ENCODE data around the gene AURKA. TPM values are rescaled to one million over a fixed set of nuclear protein-coding genes. Genes with fewer than 3 reads are reported as not detected.
A peak's percentile ranks its signal among the peaks of the same experiment; 100 is the strongest.

Gene AURKA
- total RNA-seq = 64.8 and 71.1 TPM in 2 replicates

DNA sequence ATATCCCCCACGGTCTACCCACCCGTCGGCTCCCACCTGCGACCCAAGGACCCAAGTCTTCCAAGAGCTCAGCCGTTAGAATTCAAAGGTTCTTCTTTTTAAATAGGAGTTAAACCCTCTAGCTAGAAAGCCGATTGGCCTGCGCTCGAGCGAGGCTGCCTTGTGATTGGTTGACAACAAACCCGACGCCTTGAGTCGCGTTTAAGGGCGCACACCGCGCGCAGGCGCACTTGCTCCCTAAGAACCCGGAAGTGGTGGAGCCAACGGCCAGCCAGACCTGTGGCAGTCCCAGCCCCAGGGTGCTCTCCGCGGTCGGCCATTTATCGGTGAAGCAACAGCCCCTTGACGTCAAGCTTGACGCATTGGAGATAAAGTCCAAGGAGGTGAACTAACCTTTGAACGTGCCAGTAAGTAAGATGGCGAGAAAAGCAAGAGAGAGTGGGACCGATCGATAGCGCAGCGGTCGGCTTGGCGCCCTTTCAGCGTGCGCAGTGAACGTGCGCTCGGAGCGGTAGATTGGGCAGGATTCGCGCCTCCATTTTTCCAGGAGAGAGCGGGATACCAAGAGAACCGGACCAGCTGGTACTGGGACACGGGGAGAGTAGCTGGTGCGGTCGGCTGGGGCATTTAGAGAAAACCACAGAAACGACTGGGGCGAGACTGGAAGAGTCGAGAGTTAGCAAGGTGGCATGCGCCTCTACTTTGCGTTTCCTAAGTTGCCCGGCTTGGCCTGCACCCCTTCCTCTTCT lies at the start of gene AURKA, which contains the start of gene CSTF1:
TSS of gene AURKA (minus strand) at position 84 of the 749 bp plus-strand sequence. CDS start 4,018 bp downstream, outside the sequence.
TSS of gene CSTF1 (plus strand) at position 514 of the 749 bp plus-strand sequence. CDS start 2,908 bp downstream, outside the sequence.
- H3K4me3 Mint-ChIP-seq (ENCODE audit: low read depth) = no peak within 1 kb of the TSS
- DNase-seq (ENCODE audit: low spot score) = peak; percentile 100
- H3K27ac Mint-ChIP-seq = no peak within 1 kb of the TSS
- H3K27me3 Mint-ChIP-seq (ENCODE audit: low read depth) = no peaks in the 10 kb centered on the region
- intact Hi-C loops (cut with micrococcal nuclease) = loop anchor here (1.0 to 2.0 kb wide), 4 partner anchors 20 to 76 kb away; partner anchors contain the start of genes FAM210B and RTF2
- no peaks in the 10 kb centered on the region for H3K9me3 Mint-ChIP-seq
- H3K36me3 Mint-ChIP-seq (ENCODE audit: low read depth) = peaks cover 61% of the 10 kb centered on the region
- peaks cover 42% of the 10 kb centered on the region for H3K4me1 Mint-ChIP-seq (ENCODE audit: low read depth)

DNA sequence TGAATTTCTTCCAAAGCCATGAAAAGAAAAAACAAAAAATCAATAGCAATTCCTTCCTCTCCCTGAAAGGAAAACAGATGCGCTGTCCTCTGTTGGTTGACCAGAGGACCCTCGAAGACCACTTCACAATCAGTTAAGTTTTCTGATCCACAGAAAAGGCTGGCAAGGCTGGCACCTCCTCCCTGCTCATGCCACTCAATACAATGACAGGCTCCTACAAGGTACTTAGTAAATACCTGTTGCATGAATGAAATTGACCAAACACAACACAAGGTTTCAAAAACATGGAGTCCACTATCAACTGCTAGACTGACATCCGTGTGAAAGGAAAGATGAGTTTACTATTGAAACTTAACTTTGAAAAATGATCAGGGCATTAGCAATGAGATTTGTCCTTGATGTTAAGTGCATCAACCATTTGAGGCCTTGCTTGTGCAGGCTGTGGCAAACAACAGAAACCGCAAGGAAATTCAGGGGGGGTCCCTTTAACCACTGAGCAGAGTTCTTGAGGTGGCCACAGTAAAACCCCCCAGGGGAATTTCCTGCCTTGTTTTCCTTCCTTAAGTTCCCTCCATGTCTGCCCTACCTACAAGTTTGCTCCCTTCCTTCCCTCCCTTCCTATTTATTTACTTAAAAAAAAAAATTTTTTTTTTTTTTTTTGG lies 48.5 kb upstream of the AURKA start:
- H3K9me3 Mint-ChIP-seq = no peaks in the 10 kb centered on the region
- H3K27ac Mint-ChIP-seq = peak overlapping the region; percentile 95
- intact Hi-C loops (cut with micrococcal nuclease) = loop anchor here (1.0 to 2.0 kb wide), 4 partner anchors 11 to 28 kb away; partner anchors contain the start of gene RTF2
- H3K27me3 Mint-ChIP-seq (ENCODE audit: low read depth) = no peaks in the 10 kb centered on the region
- peaks cover 35% of the 10 kb centered on the region for H3K36me3 Mint-ChIP-seq (ENCODE audit: low read depth)
- DNase-seq (ENCODE audit: low spot score) = peak; percentile 48
- peaks cover 36% of the 10 kb centered on the region for H3K4me1 Mint-ChIP-seq (ENCODE audit: low read depth)
- peak overlapping the region; percentile 65 for H3K4me3 Mint-ChIP-seq (ENCODE audit: low read depth)

DNA sequence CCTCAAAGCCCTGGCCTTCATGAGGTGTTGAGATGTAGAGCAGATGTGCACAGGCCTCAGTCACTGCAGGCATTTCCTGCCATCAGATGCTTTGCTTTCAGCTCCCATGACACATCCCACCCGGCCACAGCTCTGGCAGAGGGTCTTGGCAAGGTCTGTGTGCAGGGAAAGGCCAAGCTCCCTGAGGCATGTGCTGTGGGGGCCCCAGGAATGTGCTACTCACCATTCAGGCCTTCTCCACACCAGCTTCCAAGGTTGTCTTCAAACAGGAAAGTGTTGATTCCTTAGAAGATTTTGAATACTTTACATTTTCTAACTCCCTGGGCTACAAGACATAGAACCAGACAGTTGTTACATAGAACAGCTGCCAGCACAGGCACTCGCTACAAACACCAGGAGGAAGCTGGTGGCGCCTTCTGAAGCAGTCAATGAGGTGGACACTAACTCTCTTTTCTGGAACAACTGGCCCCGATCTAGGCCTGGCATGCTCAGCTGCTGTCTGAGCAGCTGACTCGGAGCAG lies 47.8 kb upstream of the AURKA start:
- no peaks in the 10 kb centered on the region for H3K9me3 Mint-ChIP-seq

DNA sequence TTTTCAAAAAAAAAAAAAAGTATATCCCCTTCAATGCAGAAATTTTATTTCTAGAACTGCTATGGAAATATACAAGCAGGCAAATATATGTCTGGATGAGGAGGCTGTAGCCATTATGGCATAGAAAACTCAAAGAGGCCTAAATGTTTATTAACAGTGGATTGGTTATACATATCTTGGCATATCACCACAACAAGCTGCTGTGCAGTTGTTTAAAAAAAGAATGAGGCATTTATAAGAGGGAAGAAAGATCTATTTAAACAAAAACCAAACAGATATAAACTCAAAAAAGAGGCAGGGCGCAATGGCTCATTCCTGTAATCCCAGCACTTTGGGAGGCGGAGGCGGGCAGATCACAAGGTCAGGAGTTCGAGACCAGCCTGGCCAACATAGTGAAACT lies 46.3 kb upstream of the AURKA start:
- DNase-seq (ENCODE audit: low spot score) = no peak
- Mint-ChIP-seq H3K4me1 (ENCODE audit: low read depth) (peaks cover 46% of the 10 kb centered on the region), H3K9me3 (no peaks in the 10 kb centered on the region), H3K27me3 (ENCODE audit: low read depth) (no peaks in the 10 kb centered on the region), H3K36me3 (ENCODE audit: low read depth) (peaks cover 36% of the 10 kb centered on the region), H3K4me3 (ENCODE audit: low read depth) (no peak overlapping the region), H3K27ac (peak overlapping the region; percentile 56)
- intact Hi-C loops (cut with micrococcal nuclease) = no loop called here

More for the DNA sequence above, 47.8 kb upstream of the AURKA start:
- Mint-ChIP-seq H3K36me3 (ENCODE audit: low read depth) (peaks cover 37% of the 10 kb centered on the region), H3K4me3 (ENCODE audit: low read depth) (peak overlapping the region; percentile 65), H3K27me3 (ENCODE audit: low read depth) (no peaks in the 10 kb centered on the region), H3K4me1 (ENCODE audit: low read depth) (peaks cover 39% of the 10 kb centered on the region), H3K27ac (peak overlapping the region; percentile 95)
- DNase-seq (ENCODE audit: low spot score) = no peak
- intact Hi-C loops (cut with micrococcal nuclease) = loop anchor here (1.0 to 2.0 kb wide), 4 partner anchors 11 to 29 kb away; partner anchors contain the start of gene RTF2

DNA sequence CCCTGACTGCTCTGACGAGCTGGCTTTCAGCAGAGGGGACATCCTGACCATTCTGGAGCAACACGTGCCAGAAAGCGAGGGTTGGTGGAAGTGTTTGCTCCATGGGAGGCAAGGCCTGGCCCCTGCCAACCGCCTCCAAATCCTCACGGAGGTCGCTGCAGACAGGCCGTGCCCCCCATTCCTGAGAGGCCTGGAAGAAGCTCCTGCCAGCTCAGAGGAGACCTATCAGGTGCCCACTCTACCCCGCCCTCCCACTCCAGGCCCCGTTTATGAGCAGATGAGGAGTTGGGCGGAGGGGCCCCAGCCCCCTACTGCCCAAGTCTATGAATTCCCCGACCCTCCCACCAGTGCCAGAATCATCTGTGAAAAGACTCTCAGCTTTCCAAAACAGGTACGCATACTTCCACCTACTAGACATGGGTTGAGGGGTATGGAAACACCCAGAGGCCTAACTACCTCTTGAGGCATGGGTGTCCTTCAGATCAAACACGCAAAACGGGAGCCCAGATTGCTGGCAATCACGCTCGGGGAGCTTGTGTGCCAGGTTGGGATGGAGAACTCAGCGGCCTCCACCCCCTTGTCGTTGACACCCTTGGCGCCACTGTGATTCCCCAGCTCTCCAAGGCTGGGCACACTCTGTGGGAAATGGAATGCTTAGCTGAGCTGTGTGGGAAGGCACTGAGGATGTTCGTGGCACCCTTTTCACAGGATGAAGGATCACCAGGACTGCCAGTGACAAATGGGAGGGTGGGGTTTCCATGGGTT lies 45.4 kb upstream of the AURKA start:
- H3K9me3 Mint-ChIP-seq = no peaks in the 10 kb centered on the region
- intact Hi-C loops (cut with micrococcal nuclease) = no loop called here
- DNase-seq (ENCODE audit: low spot score) = no peak
- peaks cover 44% of the 10 kb centered on the region for H3K4me1 Mint-ChIP-seq (ENCODE audit: low read depth)
- no peak overlapping the region for H3K4me3 Mint-ChIP-seq (ENCODE audit: low read depth)
- H3K36me3 Mint-ChIP-seq (ENCODE audit: low read depth) = peaks cover 38% of the 10 kb centered on the region
- H3K27me3 Mint-ChIP-seq (ENCODE audit: low read depth) = no peaks in the 10 kb centered on the region
- peak overlapping the region; percentile 6 for H3K27ac Mint-ChIP-seq

DNA sequence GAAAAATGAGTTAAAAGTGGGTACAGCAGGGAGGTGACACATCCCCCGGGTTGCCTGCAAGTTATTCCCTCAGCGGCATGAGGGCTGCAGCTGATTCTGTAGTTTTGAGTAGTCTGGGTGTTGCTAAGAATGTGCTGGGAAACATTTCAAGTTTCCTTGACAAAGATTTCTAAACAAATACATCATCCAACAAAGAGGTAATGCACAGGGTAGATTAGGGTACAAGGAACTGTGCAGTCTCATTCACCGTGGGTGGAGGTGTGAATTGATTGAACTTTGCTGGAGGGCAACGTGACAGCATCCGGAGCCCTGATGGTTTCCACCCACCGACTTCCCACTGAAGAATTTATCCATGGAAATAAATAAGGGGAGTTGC lies 41.9 kb upstream of the AURKA start:
- H3K27ac Mint-ChIP-seq = peak overlapping the region; percentile 51
- H3K27me3 Mint-ChIP-seq (ENCODE audit: low read depth) = no peaks in the 10 kb centered on the region
- H3K4me1 Mint-ChIP-seq (ENCODE audit: low read depth) = peaks cover 42% of the 10 kb centered on the region
- H3K36me3 Mint-ChIP-seq (ENCODE audit: low read depth) = peaks cover 42% of the 10 kb centered on the region
- intact Hi-C loops (cut with micrococcal nuclease) = no loop called here
- no peaks in the 10 kb centered on the region for H3K9me3 Mint-ChIP-seq
- no peak for DNase-seq (ENCODE audit: low spot score)
- H3K4me3 Mint-ChIP-seq (ENCODE audit: low read depth) = no peak overlapping the region

DNA sequence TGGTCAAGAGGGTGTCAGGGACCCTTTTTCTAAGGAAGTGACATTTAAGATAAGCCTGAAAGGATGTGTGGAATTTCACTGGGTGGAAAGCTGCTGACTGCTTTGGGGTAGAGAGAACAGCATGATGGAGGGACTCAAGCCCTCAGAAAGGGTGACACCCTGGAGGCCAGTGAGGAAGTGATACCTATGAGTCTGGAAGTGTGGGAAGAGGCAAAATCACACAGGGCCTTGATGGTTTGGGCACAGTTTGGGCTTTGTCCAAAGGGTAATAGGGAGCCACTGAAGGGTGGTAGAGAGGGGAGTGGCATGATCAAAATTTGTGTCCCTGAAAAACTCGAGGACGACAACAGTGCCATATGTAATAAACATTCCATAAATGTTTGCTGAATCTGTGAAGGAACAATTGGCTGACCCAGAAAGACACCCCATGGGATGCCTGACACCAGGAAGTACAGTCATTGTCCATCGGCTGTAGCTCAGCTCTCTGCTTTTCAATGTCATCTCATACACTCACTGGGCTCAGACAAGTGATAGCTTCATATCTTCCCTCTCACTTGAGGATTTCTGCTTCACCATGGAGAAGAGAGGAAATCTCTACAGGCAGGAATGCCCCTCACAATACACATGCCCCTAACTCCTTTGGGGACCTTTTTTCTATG lies 41.3 kb upstream of the AURKA start:
- Mint-ChIP-seq H3K9me3 (no peaks in the 10 kb centered on the region), H3K4me3 (ENCODE audit: low read depth) (no peak overlapping the region), H3K27me3 (ENCODE audit: low read depth) (no peaks in the 10 kb centered on the region), H3K4me1 (ENCODE audit: low read depth) (peaks cover 39% of the 10 kb centered on the region), H3K27ac (peak overlapping the region; percentile 51), H3K36me3 (ENCODE audit: low read depth) (peaks cover 42% of the 10 kb centered on the region)
- intact Hi-C loops (cut with micrococcal nuclease) = no loop called here
- DNase-seq (ENCODE audit: low spot score) = no peak

DNA sequence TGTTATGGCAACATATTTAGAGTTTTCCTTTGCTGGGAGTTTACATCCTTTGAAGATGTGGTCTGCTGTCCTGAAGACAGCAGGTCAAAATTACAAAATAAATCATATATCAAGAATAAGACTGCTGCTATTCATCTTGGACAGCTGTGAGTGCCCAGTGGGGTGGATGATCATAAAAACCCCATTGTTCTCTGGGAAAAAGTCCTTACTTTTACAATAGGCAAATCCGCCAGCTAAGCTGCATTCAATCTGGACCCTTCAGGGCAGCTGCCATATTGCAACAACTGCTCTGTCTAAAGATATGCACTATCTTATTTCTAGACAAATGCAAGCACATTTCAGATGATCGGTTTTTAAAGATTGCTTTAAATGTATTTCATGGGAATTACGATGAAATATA lies 39.5 kb upstream of the AURKA start:
- H3K4me1 Mint-ChIP-seq (ENCODE audit: low read depth) = peaks cover 46% of the 10 kb centered on the region
- peaks cover 43% of the 10 kb centered on the region for H3K36me3 Mint-ChIP-seq (ENCODE audit: low read depth)
- intact Hi-C loops (cut with micrococcal nuclease) = no loop called here
- no peak overlapping the region for H3K4me3 Mint-ChIP-seq (ENCODE audit: low read depth)
- no peak for DNase-seq (ENCODE audit: low spot score)
- H3K27ac Mint-ChIP-seq = no peak overlapping the region
- H3K27me3 Mint-ChIP-seq (ENCODE audit: low read depth) = no peaks in the 10 kb centered on the region
- no peaks in the 10 kb centered on the region for H3K9me3 Mint-ChIP-seq

DNA sequence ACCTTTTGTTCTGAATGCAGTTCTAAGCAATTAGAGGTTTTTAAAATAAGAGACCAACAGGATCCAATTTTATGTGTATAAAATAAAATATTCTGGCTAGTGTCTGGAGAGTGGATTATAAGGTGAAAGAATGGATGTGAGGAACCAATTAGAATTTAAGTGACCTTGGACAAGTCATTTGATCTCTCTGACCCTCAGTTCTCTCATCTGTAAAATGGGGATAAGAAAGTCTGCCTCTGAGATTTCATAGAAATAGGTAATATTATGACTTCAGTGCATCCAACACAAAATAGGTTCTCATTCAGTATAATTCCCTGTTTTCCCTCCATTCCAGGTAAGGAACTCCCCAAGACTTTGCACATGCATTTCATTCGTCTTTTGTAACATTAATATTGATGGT lies 38.9 kb upstream of the AURKA start:
- Mint-ChIP-seq H3K4me3 (ENCODE audit: low read depth) (no peak overlapping the region), H3K27me3 (ENCODE audit: low read depth) (no peaks in the 10 kb centered on the region), H3K27ac (no peak overlapping the region), H3K36me3 (ENCODE audit: low read depth) (peaks cover 43% of the 10 kb centered on the region), H3K4me1 (ENCODE audit: low read depth) (peaks cover 47% of the 10 kb centered on the region), H3K9me3 (no peaks in the 10 kb centered on the region)
- no peak for DNase-seq (ENCODE audit: low spot score)
- intact Hi-C loops (cut with micrococcal nuclease) = no loop called here

DNA sequence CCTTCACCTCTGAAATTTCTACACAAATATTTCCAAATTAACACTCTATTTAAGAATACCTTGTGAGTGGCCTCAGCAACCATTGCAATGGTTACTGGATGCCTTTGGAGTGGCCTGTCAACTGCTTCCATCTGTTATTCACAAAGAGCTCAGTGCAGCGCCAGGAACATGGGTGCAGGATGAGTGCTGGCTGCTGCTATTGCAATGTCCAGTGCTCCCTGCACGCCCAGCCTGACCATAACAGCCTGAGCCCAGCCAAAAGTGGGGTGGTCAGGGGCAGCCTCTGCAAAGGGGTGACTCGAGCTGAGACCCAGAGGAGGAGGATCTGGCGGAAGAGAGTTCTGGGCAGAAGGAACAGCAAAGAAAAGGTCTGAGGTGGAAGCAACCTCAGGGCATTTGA lies 38.4 kb upstream of the AURKA start:
- Mint-ChIP-seq H3K27ac (no peak overlapping the region), H3K9me3 (no peaks in the 10 kb centered on the region), H3K4me1 (ENCODE audit: low read depth) (peaks cover 49% of the 10 kb centered on the region), H3K4me3 (ENCODE audit: low read depth) (no peak overlapping the region), H3K27me3 (ENCODE audit: low read depth) (no peaks in the 10 kb centered on the region), H3K36me3 (ENCODE audit: low read depth) (peaks cover 43% of the 10 kb centered on the region)
- no peak for DNase-seq (ENCODE audit: low spot score)
- intact Hi-C loops (cut with micrococcal nuclease) = no loop called here

DNA sequence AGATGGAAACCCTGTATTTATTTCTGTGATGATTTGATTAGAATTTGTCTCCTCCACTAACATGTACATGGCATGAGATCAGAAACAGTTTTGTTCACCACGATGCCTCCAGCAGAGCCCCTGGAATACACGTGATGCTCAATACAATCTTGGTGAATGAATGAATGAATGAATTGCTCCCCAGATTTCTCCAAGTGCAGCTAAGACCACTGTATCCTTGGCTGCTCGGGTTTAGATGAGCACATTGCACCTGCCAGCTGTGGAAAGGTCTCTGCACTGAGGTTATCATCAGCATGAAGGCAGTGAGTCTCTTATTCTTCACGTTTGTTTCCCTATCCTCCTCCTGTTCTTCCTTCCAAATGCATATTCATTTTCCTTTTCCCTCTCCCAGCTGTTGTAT lies 37.9 kb upstream of the AURKA start:
- DNase-seq (ENCODE audit: low spot score) = no peak
- peak overlapping the region; percentile 89 for H3K27ac Mint-ChIP-seq
- no peaks in the 10 kb centered on the region for H3K9me3 Mint-ChIP-seq
- H3K4me1 Mint-ChIP-seq (ENCODE audit: low read depth) = peaks cover 48% of the 10 kb centered on the region
- intact Hi-C loops (cut with micrococcal nuclease) = loop anchor here (1.0 kb wide), 1 partner anchor 10 kb away; no protein-coding TSS in a partner anchor
- H3K36me3 Mint-ChIP-seq (ENCODE audit: low read depth) = peaks cover 42% of the 10 kb centered on the region
- H3K4me3 Mint-ChIP-seq (ENCODE audit: low read depth) = peak overlapping the region; percentile 54
- H3K27me3 Mint-ChIP-seq (ENCODE audit: low read depth) = no peaks in the 10 kb centered on the region

DNA sequence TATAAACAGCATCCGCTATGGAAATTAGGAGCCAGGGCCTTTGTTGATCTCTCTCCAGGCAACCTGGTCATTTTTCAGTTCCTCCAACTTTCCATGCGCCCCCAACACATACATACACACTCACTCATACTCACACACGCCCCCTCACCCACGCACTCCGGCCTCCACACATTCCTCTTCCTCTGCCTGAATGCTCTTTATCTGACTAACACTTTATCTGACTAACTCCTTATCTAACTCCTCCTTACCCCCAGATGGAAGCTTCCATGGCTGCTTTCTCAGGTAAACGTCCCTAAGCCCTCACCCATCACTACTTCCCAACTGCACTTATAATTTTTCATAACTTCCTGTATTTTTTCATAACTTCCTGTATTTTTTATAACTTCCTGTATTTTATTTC lies 37.5 kb upstream of the AURKA start:
- no peak for DNase-seq (ENCODE audit: low spot score)
- H3K9me3 Mint-ChIP-seq = no peaks in the 10 kb centered on the region
- H3K4me3 Mint-ChIP-seq (ENCODE audit: low read depth) = peak overlapping the region; percentile 54
- peaks cover 40% of the 10 kb centered on the region for H3K36me3 Mint-ChIP-seq (ENCODE audit: low read depth)
- H3K4me1 Mint-ChIP-seq (ENCODE audit: low read depth) = peaks cover 47% of the 10 kb centered on the region
- no peaks in the 10 kb centered on the region for H3K27me3 Mint-ChIP-seq (ENCODE audit: low read depth)
- peak overlapping the region; percentile 89 for H3K27ac Mint-ChIP-seq
- intact Hi-C loops (cut with micrococcal nuclease) = loop anchor here (1.0 kb wide), 1 partner anchor 11 kb away; no protein-coding TSS in a partner anchor

Data from activated T-helper 2 cell treated with anti-CD3 and anti-CD28 coated beads, Interferon-gamma antibody, Interleukin-2, Interleukin-4, amounts not matched to agents 10 μg/mL and 5 μg/mL and 100 μg/mL, durations not matched to agents 14 hours and 24 hours and 36 hours (primary cell).